ENCODE data around the gene SLC13A2.

- TF ChIP-seq EP300 (IDR thresholded peaks at IDR 0.05) (no peak), POLR2AphosphoS5 (IDR thresholded peaks at IDR 0.05) (no peak), CTCF (IDR thresholded peaks at IDR 0.05) (no peak)
Observed at GRCh38 chr17:28493460-28493859, 20.0 kb downstream of the SLC13A2 start.

Data from upper lobe of left lung (tissue), 4 donors.